SIG-M5 treated with dmso at 0.1 percent for 504 hours (cell line): ENCODE measurements around the gene TCF12.
"Not testable (repeated sequence)": the region's sequence is repeated elsewhere in the genome, so short reads cannot be mapped to it uniquely, and the experiment has no call there.

Experiments
- DNase-seq: peaks from one replicate; lab custom pipeline; 2025; ENCODE audit not compliant: unreplicated experiment; lab: John Stamatoyannopoulos, UW

TCF12 gene

GRCh38 chr15:56915888-56916287 is 2.6 kb upstream of the TCF12 start:
- no peak for DNase-seq

DNA sequence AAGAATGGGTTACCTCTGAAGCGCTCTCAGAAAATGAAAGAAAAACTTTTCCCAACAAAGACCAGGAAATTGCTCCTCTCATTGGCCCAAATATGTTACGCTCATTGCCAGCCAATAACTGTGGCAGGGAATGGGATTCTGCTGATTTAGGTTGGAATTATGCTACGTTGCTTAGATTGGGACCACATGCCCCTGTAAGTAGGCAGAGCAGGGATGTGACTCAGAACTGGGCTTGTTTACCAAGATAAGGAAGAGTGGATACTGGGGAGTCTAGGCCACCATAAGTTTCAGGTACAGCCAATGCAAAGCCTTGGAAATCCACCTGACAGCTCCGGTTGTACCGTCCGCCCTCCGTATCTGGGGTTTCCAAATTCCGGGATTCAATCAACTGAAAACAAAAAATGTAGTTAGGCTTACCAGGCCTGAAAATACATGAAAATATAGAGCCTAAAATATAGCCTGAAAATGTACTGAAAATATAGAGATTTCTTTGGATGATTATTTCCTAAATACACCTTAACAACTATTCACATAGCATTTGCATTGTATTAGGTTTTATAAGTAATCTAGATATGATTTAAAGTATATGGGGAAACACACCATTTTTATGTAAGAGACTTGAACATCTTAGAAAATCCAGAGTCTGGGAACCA is 1.5 kb upstream of the TCF12 start:
- no peak for DNase-seq

- DNase-seq = no peak
Measured at GRCh38 chr15:56917652-56918045, 795 bp upstream of the TCF12 start.

GRCh38 chr15:56919031-56919608 is 676 bp downstream of the TCF12 start:
- DNase-seq = peak; percentile 29

GRCh38 chr15:56919609-56920366 is 1.3 kb downstream of the TCF12 start:
- DNase-seq = peak; percentile 20

DNA sequence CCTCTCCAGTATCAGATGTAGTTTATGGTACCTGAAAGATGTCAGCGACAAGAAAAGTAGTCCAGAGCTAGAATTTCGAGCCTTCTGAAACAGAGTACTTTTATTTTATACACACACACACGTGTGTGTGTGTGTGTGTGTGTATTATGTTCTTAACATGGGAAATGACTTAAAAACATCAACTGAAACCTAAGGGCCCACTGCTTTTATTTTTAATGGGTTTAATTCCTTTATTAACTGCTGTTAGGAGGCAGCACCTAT is 1.9 kb downstream of the TCF12 start:
- DNase-seq = no peak

DNA sequence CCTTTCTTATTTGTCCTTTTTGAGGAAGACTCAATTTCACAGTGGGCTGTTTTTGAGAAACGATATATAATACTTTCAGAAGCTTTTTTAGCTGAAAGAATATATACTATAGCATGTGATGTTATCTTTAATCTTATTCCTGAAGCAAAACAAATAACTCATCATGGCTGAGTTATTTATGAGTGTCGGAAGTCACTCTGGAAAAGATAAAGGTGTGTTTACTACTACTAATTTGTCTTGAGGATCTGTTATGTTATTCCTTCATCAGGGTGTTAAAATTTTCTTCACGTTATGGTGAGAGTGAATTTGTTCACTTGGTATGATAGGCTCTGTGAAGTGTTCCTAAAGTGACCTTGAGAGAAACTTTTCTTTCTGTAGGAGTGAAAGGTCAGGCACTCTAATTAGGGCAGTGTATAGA is 4.7 kb downstream of the TCF12 start:
- DNase-seq = no peak

GRCh38 chr15:56927816-56928215 is 9.4 kb downstream of the TCF12 start:
- DNase-seq = no peak

DNA sequence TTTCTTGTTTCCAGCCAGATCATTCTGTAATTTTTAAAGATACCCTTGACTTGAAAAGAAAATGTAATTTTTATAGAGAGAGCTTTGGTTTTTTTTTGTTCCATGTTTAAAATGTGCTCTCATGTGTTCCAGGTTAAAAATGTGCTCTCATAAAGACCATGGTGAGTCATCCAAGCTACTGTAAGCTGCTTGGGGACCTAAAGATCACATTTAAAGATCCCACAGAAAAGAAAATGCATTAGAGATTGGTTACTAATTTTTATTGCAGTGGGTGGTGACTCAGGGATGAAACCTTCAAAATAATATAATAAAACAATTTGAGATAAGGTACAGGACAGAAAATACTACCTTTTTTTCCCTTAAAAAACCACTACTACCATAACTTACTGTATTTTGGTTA is 11.0 kb downstream of the TCF12 start:
- DNase-seq = no peak

GRCh38 chr15:56929933-56930332 is 11.5 kb downstream of the TCF12 start:
- DNase-seq = no peak

DNA sequence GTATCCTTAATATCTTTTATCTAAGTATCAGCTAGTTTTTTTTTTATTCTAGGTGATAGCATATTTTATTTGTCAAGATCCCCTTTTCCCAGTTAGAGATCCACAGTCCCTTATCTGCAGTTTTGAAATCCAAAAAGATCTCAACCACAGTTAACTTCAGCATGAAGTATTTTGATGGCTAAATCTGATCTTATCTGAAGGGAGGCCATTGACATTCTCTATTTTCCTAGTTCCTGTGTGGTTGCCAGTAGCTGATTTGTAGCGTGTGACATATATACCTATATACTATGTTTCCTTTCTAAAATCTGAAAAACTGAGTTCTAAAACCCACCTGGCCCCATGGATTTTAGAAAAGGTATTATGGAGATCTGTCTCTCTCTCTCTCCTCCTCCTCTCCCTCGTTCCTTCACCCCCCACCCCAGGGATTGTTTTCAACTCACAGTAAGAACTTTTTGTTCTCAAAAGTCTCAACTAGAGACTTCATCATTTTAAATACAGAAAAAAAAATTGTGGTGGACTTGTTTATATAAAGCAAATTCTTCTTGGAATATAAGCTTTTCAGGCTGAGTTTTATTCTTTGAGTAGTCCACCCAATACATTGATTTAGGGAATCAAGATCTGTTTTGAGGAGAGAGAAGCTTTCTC is 12.3 kb downstream of the TCF12 start:
- no peak for DNase-seq

DNA sequence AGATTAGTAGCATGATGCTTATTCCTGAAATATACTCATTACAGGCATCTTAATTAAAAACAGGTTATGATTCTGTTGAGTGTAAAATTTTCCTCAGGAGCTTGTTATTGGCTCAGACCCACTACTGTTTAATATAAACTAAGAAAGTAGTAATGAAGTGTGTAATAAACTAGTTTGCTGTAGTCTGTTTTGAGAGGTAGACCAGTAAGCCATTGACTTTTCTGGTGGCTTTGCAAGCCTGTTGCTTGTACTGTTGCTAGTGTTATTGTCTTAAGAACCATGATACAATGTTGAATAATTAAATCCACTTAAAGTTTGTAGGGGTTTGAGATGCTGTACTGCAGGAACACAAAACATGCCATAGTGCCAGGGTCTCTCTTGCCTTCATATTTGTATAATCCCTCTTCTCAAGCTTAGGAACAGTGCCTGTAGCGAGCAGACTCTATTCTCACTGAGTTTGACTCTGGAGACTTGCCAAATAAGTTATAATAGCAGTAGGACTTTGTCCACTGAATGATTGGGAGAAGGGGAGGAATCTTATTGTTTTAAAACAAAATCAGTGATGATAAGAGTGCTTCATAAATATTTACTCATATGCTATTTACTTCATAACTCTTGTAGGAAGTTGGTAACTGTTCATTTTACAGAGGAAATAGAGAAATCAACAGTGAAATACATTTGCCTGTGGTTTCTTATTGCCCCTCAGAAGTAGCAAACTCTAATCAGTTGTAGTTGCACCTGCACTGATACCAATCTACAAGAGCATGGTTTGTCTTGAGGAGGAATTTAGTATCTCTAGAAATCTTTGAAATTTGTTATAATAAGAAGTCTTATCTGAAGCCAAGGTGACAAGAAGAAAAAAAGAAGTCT is 13.4 kb downstream of the TCF12 start:
- no peak for DNase-seq

GRCh38 chr15:56932509-56932868 is 14.0 kb downstream of the TCF12 start:
- not testable (repeated sequence) for DNase-seq

DNA sequence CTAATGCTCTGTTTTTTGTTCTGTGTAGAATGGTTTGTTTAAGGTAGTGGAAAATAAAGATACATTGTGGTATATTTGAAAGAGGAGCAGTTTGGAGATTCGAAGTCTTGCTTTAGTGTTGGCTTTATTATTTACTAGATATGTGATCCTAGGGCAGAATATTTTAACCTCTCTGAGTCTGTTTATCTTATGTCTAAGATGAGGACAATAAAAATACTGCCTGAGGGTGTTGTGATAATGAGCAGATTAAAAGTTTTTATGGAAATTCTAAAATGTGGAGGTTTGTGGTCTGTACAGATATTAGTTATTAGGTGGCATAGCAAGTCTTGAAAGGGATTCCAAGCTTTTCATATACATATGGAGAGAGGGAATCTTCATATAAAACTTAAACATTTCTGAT is 15.0 kb downstream of the TCF12 start:
- DNase-seq = no peak

DNA sequence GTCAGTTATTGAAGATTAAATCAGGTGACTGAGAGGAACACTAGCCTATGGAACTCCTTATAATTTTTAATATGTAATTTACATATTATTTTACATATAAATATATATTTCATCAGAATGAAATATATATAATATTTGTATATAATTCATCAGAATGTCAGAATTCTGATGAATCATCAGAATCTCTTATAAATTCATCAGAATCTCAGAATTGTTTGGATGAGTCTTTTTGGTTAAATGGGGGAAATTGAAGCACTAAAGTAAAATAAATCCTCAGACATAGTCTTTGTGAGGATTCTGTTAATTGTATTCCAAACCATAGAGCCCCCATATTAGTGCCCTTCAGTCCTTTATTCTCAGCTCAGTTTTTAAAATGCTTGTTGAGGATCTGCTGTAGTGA is 15.4 kb downstream of the TCF12 start:
- DNase-seq = no peak

GRCh38 chr15:56934269-56934668 is 15.8 kb downstream of the TCF12 start:
- no peak for DNase-seq

- no peak for DNase-seq
Measured at GRCh38 chr15:56936929-56937328, 18.5 kb downstream of the TCF12 start.

GRCh38 chr15:56939257-56939656 is 20.8 kb downstream of the TCF12 start:
- no peak for DNase-seq

- DNase-seq = no peak
Measured at GRCh38 chr15:56940388-56940787, 21.9 kb downstream of the TCF12 start.

DNA sequence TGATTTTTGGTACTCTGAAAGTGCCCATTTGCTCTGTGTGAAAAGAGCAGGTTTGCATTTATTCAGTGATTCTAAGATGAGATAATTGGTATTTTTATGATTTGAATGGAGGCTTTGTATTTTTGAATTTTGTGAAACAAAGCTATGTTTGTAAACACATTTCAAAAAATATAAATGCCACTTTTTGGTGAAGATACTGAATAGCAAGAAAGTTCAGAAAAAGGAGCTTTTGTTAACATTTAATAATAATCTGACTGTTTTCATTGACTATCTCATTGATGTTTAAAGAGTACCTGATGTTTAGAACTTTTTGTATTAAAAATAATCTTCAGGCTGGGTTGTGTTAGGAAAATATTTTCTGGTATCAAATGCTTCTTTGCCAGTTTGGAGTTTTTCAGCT is 23.7 kb downstream of the TCF12 start:
- no peak for DNase-seq

GRCh38 chr15:56943403-56943802 is 25.0 kb downstream of the TCF12 start:
- DNase-seq = no peak
